Suppressor macrophage treated with lipopolysaccharide for 4 hours (primary cell): ENCODE measurements around the gene RAX2.
"Not testable (repeated sequence)": the region's sequence is repeated elsewhere in the genome, so short reads cannot be mapped to it uniquely, and the experiment has no call there.

Experiments used
- DNase-seq: peaks from one replicate; pipeline ENCODE4 v3.0.0-alpha.2; 2020

RAX2 gene

GRCh38 chr19:3775831-3776230 lies 3.8 kb upstream of the RAX2 start:
- no peak for DNase-seq

- no peak for DNase-seq
These were observed 3.3 kb upstream of the RAX2 start for GRCh38 chr19:3775374-3775711.

- no peak for DNase-seq
These were observed 2.8 kb upstream of the RAX2 start for GRCh38 chr19:3774621-3775373.

- no peak for DNase-seq
These were observed 1.9 kb upstream of the RAX2 start for GRCh38 chr19:3773814-3774515.

- no peak for DNase-seq
These were observed 775 bp downstream of the RAX2 start for GRCh38 chr19:3771000-3771905.

- no peak for DNase-seq
These were observed 1.7 kb downstream of the RAX2 start for GRCh38 chr19:3770136-3770999.

GRCh38 chr19:3769494-3769893 lies 2.5 kb downstream of the RAX2 start:
- DNase-seq, result no peak

- no peak for DNase-seq
These were observed 3.3 kb downstream of the RAX2 start for GRCh38 chr19:3768748-3769099.

GRCh38 chr19:3768015-3768747 lies 3.8 kb downstream of the RAX2 start:
- DNase-seq, result no peak

GRCh38 chr19:3767050-3767449 lies 5.0 kb downstream of the RAX2 start:
- DNase-seq, result no peak

- DNase-seq, result no peak
These were observed 5.5 kb downstream of the RAX2 start for GRCh38 chr19:3766520-3766919.

- not testable (repeated sequence) for DNase-seq
These were observed 6.3 kb downstream of the RAX2 start for GRCh38 chr19:3765757-3766156.

GRCh38 chr19:3765121-3765520 lies 6.9 kb downstream of the RAX2 start:
- DNase-seq, result no peak

GRCh38 chr19:3762501-3763459 lies 9.2 kb downstream of the RAX2 start, which contains the start of gene MRPL54:
Gene MRPL54, plus strand, starts transcription at chr19:3762682. Its CDS starts 19 bp downstream, at chr19:3762701.
- DNase-seq, result peak; percentile 100

- no peak for DNase-seq
These were observed 9.9 kb downstream of the RAX2 start for GRCh38 chr19:3762130-3762473.

- DNase-seq, result peak; percentile 97
These were observed 10.5 kb downstream of the RAX2 start, which contains the start of gene APBA3 for GRCh38 chr19:3761382-3762129. Gene APBA3, minus strand, starts transcription at chr19:3761692. Its CDS starts 1,428 bp downstream, at chr19:3760264.

GRCh38 chr19:3760871-3761361 lies 11.1 kb downstream of the RAX2 start:
- no peak for DNase-seq

- DNase-seq, result no peak
These were observed 12.4 kb downstream of the RAX2 start for GRCh38 chr19:3759482-3760254.

GRCh38 chr19:3758297-3758696 lies 13.7 kb downstream of the RAX2 start:
- not testable (repeated sequence) for DNase-seq
